SKM-1 (cell line): ENCODE data around the gene AMHR2.
A peak's percentile ranks its signal among the peaks of the same experiment; 100 is the strongest.
"Not testable (repeated sequence)": the region's sequence is repeated elsewhere in the genome, so short reads cannot be mapped to it uniquely, and the experiment has no call there.

Experiments used
- DNase-seq: peaks from one replicate; lab custom pipeline; 2025; ENCODE audit not compliant: unreplicated experiment; lab: John Stamatoyannopoulos, UW

The AMHR2 gene

GRCh38 chr12:53423597-53423996 is at the start of gene AMHR2:
TSS of gene AMHR2 (plus strand) at chr12:53423855. CDS start at chr12:53423935, 80 bp downstream.
- DNase-seq, result no peak

GRCh38 chr12:53374277-53374676 is 49.4 kb upstream of the AMHR2 start:
- DNase-seq, result not testable (repeated sequence)

- DNase-seq, result no peak
Observed at GRCh38 chr12:53376747-53377146, 46.9 kb upstream of the AMHR2 start.

GRCh38 chr12:53378222-53378621 is 45.4 kb upstream of the AMHR2 start:
- DNase-seq, result no peak

- no peak for DNase-seq
Observed at GRCh38 chr12:53378724-53379388, 44.8 kb upstream of the AMHR2 start.

- DNase-seq, result peak; percentile 96
Observed at GRCh38 chr12:53379389-53380103, 44.1 kb upstream of the AMHR2 start.

- peak; percentile 50 for DNase-seq
Observed at GRCh38 chr12:53380104-53380793, 43.4 kb upstream of the AMHR2 start, which contains the start of gene SP1. TSS of gene SP1 (plus strand) at chr12:53380176. CDS start at chr12:53380292, 116 bp downstream.

- DNase-seq, result no peak
Observed at GRCh38 chr12:53380794-53381730, 42.6 kb upstream of the AMHR2 start.

- DNase-seq, result no peak
Observed at GRCh38 chr12:53381731-53382630, 41.7 kb upstream of the AMHR2 start.

GRCh38 chr12:53383258-53383657 is 40.4 kb upstream of the AMHR2 start:
- no peak for DNase-seq

GRCh38 chr12:53386381-53386780 is 37.3 kb upstream of the AMHR2 start:
- not testable (repeated sequence) for DNase-seq

GRCh38 chr12:53388932-53389331 is 34.7 kb upstream of the AMHR2 start:
- DNase-seq, result no peak

GRCh38 chr12:53389702-53390101 is 34.0 kb upstream of the AMHR2 start:
- no peak for DNase-seq

- DNase-seq, result no peak
Observed at GRCh38 chr12:53391724-53392123, 31.9 kb upstream of the AMHR2 start.

- DNase-seq, result no peak
Observed at GRCh38 chr12:53399896-53400295, 23.8 kb upstream of the AMHR2 start.

GRCh38 chr12:53402351-53402750 is 21.3 kb upstream of the AMHR2 start:
- DNase-seq, result not testable (repeated sequence)

- DNase-seq, result no peak
Observed at GRCh38 chr12:53402871-53403270, 20.8 kb upstream of the AMHR2 start.

- no peak for DNase-seq
Observed at GRCh38 chr12:53410951-53411350, 12.7 kb upstream of the AMHR2 start.

GRCh38 chr12:53413485-53414204 is 10.0 kb upstream of the AMHR2 start:
- no peak for DNase-seq
